Small intestine (tissue), 16 donors: ENCODE results near the gene LDAH. TPM values are rescaled to one million over a fixed set of nuclear protein-coding genes. Genes with fewer than 3 reads are reported as not detected.
A peak's percentile ranks its signal among the peaks of the same experiment; 100 is the strongest.

ENCODE experiments used
- DNase-seq, 2 donors: peaks; one replicate each; pipeline versions ENCODE4 v3.0.0 to v3.0.0-alpha.2; 2013
- FAIRE-seq: peaks from 2 replicates; lab custom pipeline; 2012; peaks lifted over from hg19 to GRCh38; lab: Jason Lieb, UNC
- H3K27ac ChIP-seq, 3 donors: one replicate each; pipeline ENCODE4 v1.5.1; 2013; ENCODE audit warnings: low read length in 2 of 3, mild to moderate bottlenecking in 2 of 3, control low read depth in 1 of 3, inconsistent platforms in 1 of 3, low read depth in 1 of 3, moderate library complexity in 1 of 3
- H3K27me3 ChIP-seq, 3 donors: one replicate each; pipeline ENCODE4 v1.6.1; 2013; ENCODE audit warnings: low read length in 3 of 3, inconsistent platforms in 1 of 3; ENCODE audit not compliant: control insufficient read depth in 3 of 3, insufficient read depth in 3 of 3
- H3K36me3 ChIP-seq, 3 donors: one replicate each; pipeline ENCODE4 v1.6.1; 2013; ENCODE audit warnings: low read length in 3 of 3, inconsistent platforms in 1 of 3, low read depth in 1 of 3, mild to moderate bottlenecking in 1 of 3, moderate library complexity in 1 of 3; ENCODE audit not compliant: control insufficient read depth in 3 of 3, insufficient read depth in 2 of 3
- H3K4me1 ChIP-seq, 3 donors: one replicate each; pipeline ENCODE4 v1.6.1; 2013; ENCODE audit warnings: low read length in 2 of 3, inconsistent platforms in 1 of 3, low read depth in 1 of 3, mild to moderate bottlenecking in 1 of 3, moderate library complexity in 1 of 3; ENCODE audit not compliant: control insufficient read depth in 3 of 3, insufficient read depth in 2 of 3
- H3K4me3 ChIP-seq, 3 donors: one replicate each; pipeline ENCODE4 v1.5.1; 2013; ENCODE audit warnings: low read length in 3 of 3, control low read depth in 1 of 3, inconsistent platforms in 1 of 3, low read depth in 1 of 3, mild to moderate bottlenecking in 1 of 3, moderate library complexity in 1 of 3
- H3K9me3 ChIP-seq, 2 donors: one replicate each; pipeline ENCODE4 v1.6.1; 2013; ENCODE audit warnings: low read depth in 1 of 2, low read length in 1 of 2; ENCODE audit not compliant: control insufficient read depth in 2 of 2, insufficient read depth in 1 of 2
- WGBS, 3 donors: extraction: QIAGEN DNeasy Blood & Tissue Kit; methylation state at CpG; one replicate each; pipeline ENCODE4 v1.1.7; 2013; 5-methylcytosine and 5-hydroxymethylcytosine counted together
- long read RNA-seq, 10 donors: transcript quantifications; one replicate each; lab custom pipeline, GENCODE V29; 2026
- polyA plus RNA-seq, 4 donors: library from polyadenylated mRNA; stranded (reverse) in 3 of 4; unstranded in 1 of 4; fragments of 200-250 nt in 3 of 4; fragments of 120-200 nt in 1 of 4; gene quantifications; one replicate each; pipeline versions ENCODE4 v1.2.1 to v1.2.3, GENCODE V29; 2013
- donor health status: healthy with polysubstance abuse.
- donor health status: control.
- donor health status: control.
- donor health status: Bipolar disorder and iron deficiency.
- donor health status: healthy.

LDAH gene
- 10 to 100 TPM in 2 of 4 donors, 1 to 10 TPM in 2; 4.3 to 32.1 (median 10.4) TPM for polyA plus RNA-seq
- long read RNA-seq, donor 1: 0 reads
- long read RNA-seq, donor 2, partial matches to known transcripts: 0 of 4 reads
- long read RNA-seq, donor 2, other reads (novel, unspliced or antisense): 0 of 4 reads
- long read RNA-seq, donor 3, partial matches to known transcripts: 0 of 1 reads
- long read RNA-seq, donor 3, other reads (novel, unspliced or antisense): 0 of 1 reads
- long read RNA-seq, donor 4: 0 reads
- long read RNA-seq, donor 5, partial matches to known transcripts: 0 of 1 reads
- long read RNA-seq, donor 5, other reads (novel, unspliced or antisense): 0 of 1 reads
- long read RNA-seq, donor 6, partial matches to known transcripts: 0 of 5 reads
- long read RNA-seq, donor 6, other reads (novel, unspliced or antisense): 0 of 5 reads
- long read RNA-seq, donor 7: 0 reads
- long read RNA-seq, donor 8: 0 reads
- long read RNA-seq, donor 9, partial matches to known transcripts: 0 of 2 reads
- long read RNA-seq, donor 9, other reads (novel, unspliced or antisense): 0 of 2 reads
- long read RNA-seq, donor 10, partial matches to known transcripts: 0 of 5 reads
- long read RNA-seq, donor 10, other reads (novel, unspliced or antisense): 0 of 5 reads

DNA sequence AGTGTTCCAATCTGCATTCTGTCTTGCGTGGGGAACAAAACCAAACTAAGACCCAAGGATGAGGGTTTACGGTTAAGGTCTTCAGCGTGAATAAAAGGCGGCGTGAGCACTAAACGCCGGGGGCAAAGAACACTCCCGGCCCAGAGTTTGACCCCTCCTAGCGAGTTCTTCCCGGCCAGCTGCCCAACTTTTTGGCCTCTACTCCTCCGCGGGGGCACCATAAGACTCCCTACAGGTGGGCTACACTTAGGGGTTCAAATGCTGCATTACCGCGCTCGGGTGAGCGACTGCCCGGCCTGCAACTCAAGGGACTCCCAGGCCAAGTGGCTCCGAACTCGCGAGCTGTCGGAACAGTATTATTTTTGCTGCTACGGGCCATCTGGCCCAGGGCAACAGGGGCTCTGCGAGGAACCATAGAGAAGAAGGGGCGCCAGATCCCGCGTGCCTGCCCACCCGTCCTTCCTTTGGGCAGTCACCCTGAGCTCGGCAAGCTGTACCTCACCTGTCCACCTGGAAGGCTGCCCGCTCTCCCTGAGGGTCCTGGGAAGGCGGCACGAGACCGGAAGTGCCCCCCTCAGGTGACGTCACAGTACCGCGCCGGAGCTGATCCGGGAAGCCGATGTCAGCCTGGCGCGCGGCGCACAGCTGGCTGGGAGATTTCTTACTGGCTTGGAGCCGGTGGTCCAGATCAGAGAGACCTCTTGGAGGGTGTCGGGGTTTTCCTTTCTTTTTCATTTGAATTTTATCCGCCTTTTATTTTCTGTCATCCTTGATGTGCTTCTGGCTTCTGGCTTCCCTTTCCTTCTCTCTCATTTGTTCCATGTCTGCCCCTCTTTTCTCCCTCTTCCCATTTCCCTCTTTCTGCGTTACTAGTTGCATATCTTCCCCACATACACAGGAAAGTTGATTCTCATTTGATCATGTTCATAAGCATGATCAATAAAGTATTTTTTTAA, at the start of gene LDAH:
TSS of gene LDAH (minus strand) at position 567 of the 956 bp plus-strand sequence. CDS start 21,638 bp downstream, outside the sequence.
- DNase-seq: peak; percentile 83 to 97
- WGBS, 3 donors: 0% methylated on average over 44 to 46 of the region's 46 CpGs
- no peaks in the 10 kb centered on the region for H3K36me3 ChIP-seq
- no peaks in the 10 kb centered on the region for H3K27me3 ChIP-seq
- peak within 1 kb of the TSS; percentile 94 to 99 (median 95) for H3K27ac ChIP-seq
- peaks cover 0 to 2% (median 0%) of the 10 kb centered on the region in 3 donors for H3K4me1 ChIP-seq
- FAIRE-seq: no peak
- no peaks in the 10 kb centered on the region for H3K9me3 ChIP-seq
- peak within 1 kb of the TSS; percentile 68 to 98 (median 89) for H3K4me3 ChIP-seq

DNA sequence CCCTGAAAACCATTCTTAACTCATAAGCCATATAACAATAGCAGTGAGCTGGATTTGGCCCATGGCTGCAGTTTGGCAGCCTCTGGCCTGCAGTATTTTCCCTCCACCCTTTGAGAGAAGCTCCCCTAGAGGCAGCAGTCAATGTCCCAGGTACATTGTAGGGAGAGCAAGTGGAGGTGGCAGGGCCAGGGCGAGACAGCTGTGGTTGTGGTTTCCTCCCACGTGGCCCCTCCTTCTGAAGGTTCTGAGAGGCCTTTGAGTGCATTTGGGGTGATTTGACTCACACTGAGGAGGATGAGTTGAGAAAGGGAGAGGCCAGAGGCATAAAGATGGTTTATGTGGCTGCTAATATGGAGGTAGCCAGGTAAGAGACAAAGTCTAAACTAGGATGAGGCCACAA, 45.5 kb upstream of the LDAH start:
- H3K4me3 ChIP-seq: no peak overlapping the region
- 20 to 27% (median 27%) methylated on average over 2 of the region's 2 CpGs for WGBS, 3 donors
- H3K27me3 ChIP-seq: no peaks in the 10 kb centered on the region
- H3K9me3 ChIP-seq: no peaks in the 10 kb centered on the region
- H3K4me1 ChIP-seq: no peaks in the 10 kb centered on the region
- H3K36me3 ChIP-seq: no peaks in the 10 kb centered on the region
- DNase-seq: no peak
- no peak overlapping the region for H3K27ac ChIP-seq
- FAIRE-seq: no peak

DNA sequence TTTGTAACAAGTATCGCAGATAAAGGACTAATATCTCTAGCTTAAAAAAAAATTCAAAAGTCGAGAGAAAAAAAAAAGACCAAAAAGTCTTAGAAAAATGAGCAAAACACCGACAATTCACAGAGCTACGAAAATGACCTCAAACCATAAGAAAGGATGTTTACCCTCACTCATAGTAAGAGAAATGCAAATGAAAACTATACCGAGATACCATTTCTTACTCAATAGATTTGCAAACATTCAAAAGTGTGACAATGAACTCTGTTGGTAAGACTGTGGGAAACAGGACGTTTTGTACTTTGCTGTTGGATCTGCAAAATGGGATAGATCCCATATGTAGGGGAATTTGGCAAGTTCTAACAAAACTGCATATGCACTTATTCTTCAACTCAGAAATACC, 39.9 kb upstream of the LDAH start:
- Histone ChIP-seq H3K4me1 (no peaks in the 10 kb centered on the region), H3K27ac (no peak overlapping the region), H3K27me3 (peaks cover 0 to 3% (median 0%) of the 10 kb centered on the region in 3 donors), H3K9me3 (no peaks in the 10 kb centered on the region), H3K36me3 (no peaks in the 10 kb centered on the region), H3K4me3 (no peak overlapping the region)
- DNase-seq (no peak), FAIRE-seq (no peak)
- 65 to 66% (median 65%) methylated on average over 6 of the region's 6 CpGs for WGBS, 3 donors

DNA sequence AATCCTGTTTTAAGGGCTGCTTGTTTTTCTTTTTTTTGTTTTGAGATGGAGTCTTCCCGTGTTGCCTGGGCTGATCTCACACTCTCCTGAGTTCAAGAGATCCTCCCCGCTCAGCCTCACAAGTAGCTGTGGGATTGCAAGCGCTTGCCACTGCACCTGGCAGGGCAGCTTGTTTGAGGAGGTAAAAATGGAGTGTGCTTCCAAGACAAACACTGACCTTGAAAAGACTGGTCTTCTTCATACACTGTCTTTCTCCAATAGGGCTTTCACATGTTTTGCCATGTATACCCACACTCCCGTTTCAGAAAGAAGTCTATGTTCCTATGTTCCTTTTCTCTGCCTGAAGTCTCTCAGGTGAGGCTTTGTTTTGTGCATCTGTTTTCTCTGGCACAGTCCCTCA, 32.6 kb upstream of the LDAH start:
- no peaks in the 10 kb centered on the region for H3K4me1 ChIP-seq
- peaks cover 0 to 9% (median 6%) of the 10 kb centered on the region in 3 donors for H3K27me3 ChIP-seq
- no peaks in the 10 kb centered on the region for H3K9me3 ChIP-seq
- FAIRE-seq (no peak), DNase-seq (no peak)
- no peaks in the 10 kb centered on the region for H3K36me3 ChIP-seq
- no peak overlapping the region for H3K4me3 ChIP-seq
- WGBS, 3 donors: 80 to 84% (median 83%) methylated on average over 4 of the region's 4 CpGs
- H3K27ac ChIP-seq: no peak overlapping the region

DNA sequence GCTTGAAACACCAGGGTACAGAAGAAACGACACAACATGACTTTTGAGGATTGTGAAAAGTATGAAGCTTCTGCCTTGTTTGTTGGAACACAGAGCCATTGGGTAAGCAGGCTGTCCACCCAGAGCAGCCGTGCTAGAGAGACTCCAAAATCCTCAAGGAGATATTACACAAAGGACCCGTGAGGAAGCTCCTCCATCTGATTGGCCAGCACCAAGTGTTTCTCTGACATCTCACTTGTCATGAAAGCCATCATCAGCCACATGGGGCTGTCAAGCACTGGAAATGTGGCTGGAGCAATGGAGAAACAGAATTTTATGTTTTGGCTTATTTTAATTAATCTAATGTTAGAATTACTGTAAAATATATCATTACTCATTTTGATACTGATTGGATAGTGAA, 29.8 kb upstream of the LDAH start:
- Histone ChIP-seq H3K27ac (no peak overlapping the region), H3K27me3 (peaks cover 0 to 7% (median 6%) of the 10 kb centered on the region in 3 donors), H3K4me1 (no peaks in the 10 kb centered on the region), H3K4me3 (no peak overlapping the region), H3K36me3 (no peaks in the 10 kb centered on the region), H3K9me3 (no peaks in the 10 kb centered on the region)
- no peak for FAIRE-seq
- DNase-seq: no peak
- WGBS, 3 donors: 53 to 65% (median 61%) methylated on average over 3 of the region's 3 CpGs

DNA sequence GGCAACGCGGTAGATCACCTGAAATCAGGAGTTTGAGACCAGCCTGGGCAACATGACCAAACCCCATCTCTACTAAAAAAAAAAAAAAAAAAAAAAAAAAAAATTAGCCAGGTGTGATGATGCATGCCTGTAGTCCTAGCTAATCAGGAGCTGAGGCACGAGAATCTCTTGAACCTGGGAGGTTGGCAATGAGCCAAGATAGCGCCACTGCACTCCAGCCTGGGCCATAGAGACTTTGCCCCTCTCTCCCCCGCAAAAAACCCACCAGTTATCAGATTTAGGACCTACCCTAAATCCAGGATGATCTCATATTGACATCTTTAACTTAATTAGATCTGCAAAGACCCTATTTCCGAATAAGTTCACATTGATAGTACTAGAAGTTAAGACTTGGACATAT, 29.2 kb upstream of the LDAH start:
- 53 to 71% (median 64%) methylated on average over 5 to 6 of the region's 6 CpGs for WGBS, 3 donors
- H3K27me3 ChIP-seq: peaks cover 0 to 7% (median 6%) of the 10 kb centered on the region in 3 donors

DNA sequence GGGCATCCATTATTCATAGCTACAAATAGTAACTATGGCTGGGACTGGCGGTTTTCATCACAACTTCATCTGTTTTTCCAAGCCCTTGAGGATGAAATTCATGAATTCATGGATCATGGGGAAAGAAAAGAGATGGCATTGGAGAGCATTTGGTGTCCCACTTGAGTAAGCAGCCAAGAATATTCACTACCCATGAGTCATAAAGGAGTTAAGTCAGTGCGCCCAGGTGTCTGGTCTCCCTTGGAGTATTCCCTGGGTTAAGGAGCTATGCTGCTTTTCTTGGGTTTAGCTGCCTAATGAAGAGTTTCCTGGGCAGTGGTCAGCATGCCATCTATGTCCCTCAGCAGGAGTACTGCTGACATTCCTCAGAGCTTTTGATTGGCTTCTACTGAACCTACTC, 21.3 kb upstream of the LDAH start:
- Histone ChIP-seq H3K9me3 (no peaks in the 10 kb centered on the region), H3K27me3 (peaks cover 0 to 11% (median 3%) of the 10 kb centered on the region in 3 donors), H3K4me3 (no peak overlapping the region), H3K36me3 (no peaks in the 10 kb centered on the region), H3K4me1 (no peaks in the 10 kb centered on the region), H3K27ac (no peak overlapping the region)
- DNase-seq (no peak), FAIRE-seq (no peak)
- 77 to 83% (median 78%) methylated on average over 2 of the region's 2 CpGs for WGBS, 3 donors

More for the DNA sequence above, 29.2 kb upstream of the LDAH start:
- DNase-seq (no peak), FAIRE-seq (no peak)
- H3K9me3 ChIP-seq: no peaks in the 10 kb centered on the region
- H3K4me3 ChIP-seq: no peak overlapping the region
- no peaks in the 10 kb centered on the region for H3K36me3 ChIP-seq
- H3K4me1 ChIP-seq: no peaks in the 10 kb centered on the region
- H3K27ac ChIP-seq: no peak overlapping the region

DNA sequence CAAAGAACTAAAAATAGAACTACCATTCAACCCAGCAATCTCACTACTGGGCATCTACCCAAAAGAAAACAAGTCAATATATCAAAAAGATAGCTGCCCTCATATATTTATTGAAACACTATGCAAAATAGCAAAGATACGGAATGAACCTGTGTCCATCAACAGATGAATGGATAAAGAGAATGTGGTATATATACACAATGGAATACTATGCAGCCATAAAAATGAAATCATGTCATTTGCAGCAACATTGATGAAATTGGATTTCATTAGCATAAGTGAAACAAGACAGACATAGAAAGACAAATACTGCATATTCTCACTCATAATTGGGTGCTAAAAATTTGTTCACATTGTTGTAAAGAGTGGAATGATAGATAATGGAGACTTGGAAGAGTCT, 16.2 kb upstream of the LDAH start:
- FAIRE-seq: no peak
- Histone ChIP-seq H3K27ac (no peak overlapping the region), H3K27me3 (peaks cover 0 to 14% (median 6%) of the 10 kb centered on the region in 3 donors), H3K36me3 (no peaks in the 10 kb centered on the region), H3K4me1 (no peaks in the 10 kb centered on the region), H3K9me3 (no peaks in the 10 kb centered on the region), H3K4me3 (no peak overlapping the region)
- DNase-seq: no peak
- 80 to 94% (median 89%) methylated on average over 1 of the region's 1 CpG for WGBS, 3 donors
